Neutrophil (primary cell): ENCODE measurements around the gene SLC5A2.
"Not testable (repeated sequence)": the region's sequence is repeated elsewhere in the genome, so short reads cannot be mapped to it uniquely, and the experiment has no call there.

Source experiments
- H3K27ac ChIP-seq: fragments of 200-600 bp; sonication (generic); 2 replicates; pipeline ENCODE4 v1.5.1; 2016; ENCODE audit warnings: mild to moderate bottlenecking, moderate library complexity
- H3K27me3 ChIP-seq: fragments of 200-600 bp; sonication (generic); 2 replicates; pipeline ENCODE4 v1.6.0; 2016; ENCODE audit warnings: mild to moderate bottlenecking
- H3K36me3 ChIP-seq: fragments of 200-600 bp; sonication (generic); 2 replicates; pipeline ENCODE4 v1.5.1; 2017
- H3K4me1 ChIP-seq, 2 experiments: fragments of 200-600 bp in 1 of 2; sonication (generic) in 1 of 2; 1 replicate in 1 of 2; 2 replicates in 1 of 2; pipeline versions ENCODE4 v1.5.1 to v1.6.1; 2013 to 2016; ENCODE audit warnings: low read depth in 1 of 2, low read length in 1 of 2, mild to moderate bottlenecking in 1 of 2, moderate library complexity in 1 of 2; ENCODE audit not compliant: control insufficient read depth in 1 of 2, insufficient read depth in 1 of 2
- H3K4me3 ChIP-seq, 2 experiments: fragments of 200-600 bp in 1 of 2; sonication (generic) in 1 of 2; 1 replicate in 1 of 2; 2 replicates in 1 of 2; pipeline ENCODE4 v1.5.1; 2013 to 2016; ENCODE audit warnings: low read depth in 1 of 2, low read length in 1 of 2, mild to moderate bottlenecking in 1 of 2, moderate library complexity in 1 of 2
- H3K9me3 ChIP-seq: fragments of 200-600 bp; sonication (generic); 2 replicates; pipeline ENCODE4 v1.5.1; 2016
- CTCF ChIP-seq: fragments of 200-600 bp; sonication (generic); IDR thresholded peaks from 2 replicates; pipeline ENCODE4 v1.5.1; 2016; ENCODE audit warnings: antibody characterized with exemption

Gene SLC5A2

GRCh38 chr16:31521368-31521767 is 38.4 kb downstream of the SLC5A2 start:
- no peaks in the 10 kb centered on the region for H3K36me3 ChIP-seq
- H3K9me3 ChIP-seq, result no peaks in the 10 kb centered on the region
- no peak overlapping the region for H3K27ac ChIP-seq
- H3K27me3 ChIP-seq, result no peaks in the 10 kb centered on the region
- no peak for TF ChIP-seq CTCF
- no peak overlapping the region for H3K4me3 ChIP-seq
- no peaks in the 10 kb centered on the region for H3K4me1 ChIP-seq

GRCh38 chr16:31522071-31522470 is 39.1 kb downstream of the SLC5A2 start:
- no peak for TF ChIP-seq CTCF
- Histone ChIP-seq H3K27me3 (no peaks in the 10 kb centered on the region), H3K9me3 (no peaks in the 10 kb centered on the region), H3K4me3 (no peak overlapping the region), H3K27ac (no peak overlapping the region), H3K36me3 (no peaks in the 10 kb centered on the region), H3K4me1 (no peaks in the 10 kb centered on the region)

GRCh38 chr16:31523768-31524167 is 40.8 kb downstream of the SLC5A2 start:
- H3K36me3 ChIP-seq, H3K4me1 ChIP-seq, H3K9me3 ChIP-seq, H3K4me3 ChIP-seq, H3K27ac ChIP-seq: not testable (repeated sequence)
- peaks cover 17% of the 10 kb centered on the region for H3K27me3 ChIP-seq

GRCh38 chr16:31525113-31525512 is 42.2 kb downstream of the SLC5A2 start:
- H3K27ac ChIP-seq, result no peak overlapping the region
- no peak overlapping the region for H3K4me3 ChIP-seq
- H3K9me3 ChIP-seq, result no peaks in the 10 kb centered on the region
- TF ChIP-seq CTCF, result no peak
- H3K36me3 ChIP-seq, result no peaks in the 10 kb centered on the region
- H3K4me1 ChIP-seq, result no peaks in the 10 kb centered on the region
- H3K27me3 ChIP-seq, result peaks cover 30% of the 10 kb centered on the region

GRCh38 chr16:31527734-31528274 is 44.9 kb downstream of the SLC5A2 start, which contains the start of gene AHSP:
Gene AHSP, plus strand, starts transcription at chr16:31527900. Its CDS starts 240 bp downstream, at chr16:31528140.
- Histone ChIP-seq H3K27me3 (peaks cover 54% of the 10 kb centered on the region), H3K27ac (no peak within 1 kb of the TSS), H3K36me3 (no peaks in the 10 kb centered on the region), H3K4me3 (no peak within 1 kb of the TSS), H3K4me1 (no peaks in the 10 kb centered on the region), H3K9me3 (no peaks in the 10 kb centered on the region)
- TF ChIP-seq CTCF, result no peak

GRCh38 chr16:31528523-31529107 is 45.7 kb downstream of the SLC5A2 start:
- no peaks in the 10 kb centered on the region for H3K9me3 ChIP-seq
- H3K27me3 ChIP-seq, result peaks cover 56% of the 10 kb centered on the region
- no peak overlapping the region for H3K4me3 ChIP-seq
- no peaks in the 10 kb centered on the region for H3K36me3 ChIP-seq
- no peaks in the 10 kb centered on the region for H3K4me1 ChIP-seq
- no peak for TF ChIP-seq CTCF
- no peak overlapping the region for H3K27ac ChIP-seq
